Esophagus squamous epithelium (tissue), 4 donors: Measurements from ENCODE around the gene CHST3.

Experiments
- CTCF ChIP-seq, 6 experiments: fragments of 450-650 bp in 4 of 6; fragments of 200-600 bp in 2 of 6; sonication (generic) in 2 of 6; IDR thresholded peaks; one replicate each; pipeline ENCODE4 v1.5.1; 2016 to 2019; ENCODE audit warnings: antibody characterized with exemption in 6 of 6, mild to moderate bottlenecking in 4 of 6, moderate library complexity in 4 of 6
- POLR2A ChIP-seq, 4 donors: fragments of 450-650 bp; IDR thresholded peaks; one replicate each; pipeline ENCODE4 v1.6.1; 2017; ENCODE audit warnings: antibody characterized with exemption in 4 of 4, mild to moderate bottlenecking in 4 of 4, moderate library complexity in 3 of 4

- TF ChIP-seq CTCF (IDR thresholded peaks at IDR 0.05) (no peak), POLR2A (IDR thresholded peaks at IDR 0.05) (no peak)
Measured at GRCh38 chr10:71995887-71996575, 31.8 kb downstream of the CHST3 start.
